T-helper 1 cell treated with Interleukin-12 subunit alpha and Interleukin-12 subunit beta and Interleukin-4 antibody, amounts not matched to agents 30 ng/mL and 1 ng/mL, for 36 hours (primary cell): Measurements from ENCODE around the gene HYAL2. TPM values are rescaled to one million over a fixed set of nuclear protein-coding genes. Genes with fewer than 3 reads are reported as not detected.
"Not testable (repeated sequence)": the region's sequence is repeated elsewhere in the genome, so short reads cannot be mapped to it uniquely, and the experiment has no call there.

ENCODE experiments used
- intact Hi-C: fragments of 100-400 bp; cut with micrococcal nuclease; formaldehyde crosslinking; loops from one replicate; pipeline ENCODE4 v1.15.1; 2024
- total RNA-seq: library from RNA; stranded (reverse); gene quantifications from 2 replicates; pipeline ENCODE4 v1.2.3, GENCODE V29; 2022

HYAL2 gene
- total RNA-seq, 1 donor from 2014 or later: 7.9 TPM

DNA sequence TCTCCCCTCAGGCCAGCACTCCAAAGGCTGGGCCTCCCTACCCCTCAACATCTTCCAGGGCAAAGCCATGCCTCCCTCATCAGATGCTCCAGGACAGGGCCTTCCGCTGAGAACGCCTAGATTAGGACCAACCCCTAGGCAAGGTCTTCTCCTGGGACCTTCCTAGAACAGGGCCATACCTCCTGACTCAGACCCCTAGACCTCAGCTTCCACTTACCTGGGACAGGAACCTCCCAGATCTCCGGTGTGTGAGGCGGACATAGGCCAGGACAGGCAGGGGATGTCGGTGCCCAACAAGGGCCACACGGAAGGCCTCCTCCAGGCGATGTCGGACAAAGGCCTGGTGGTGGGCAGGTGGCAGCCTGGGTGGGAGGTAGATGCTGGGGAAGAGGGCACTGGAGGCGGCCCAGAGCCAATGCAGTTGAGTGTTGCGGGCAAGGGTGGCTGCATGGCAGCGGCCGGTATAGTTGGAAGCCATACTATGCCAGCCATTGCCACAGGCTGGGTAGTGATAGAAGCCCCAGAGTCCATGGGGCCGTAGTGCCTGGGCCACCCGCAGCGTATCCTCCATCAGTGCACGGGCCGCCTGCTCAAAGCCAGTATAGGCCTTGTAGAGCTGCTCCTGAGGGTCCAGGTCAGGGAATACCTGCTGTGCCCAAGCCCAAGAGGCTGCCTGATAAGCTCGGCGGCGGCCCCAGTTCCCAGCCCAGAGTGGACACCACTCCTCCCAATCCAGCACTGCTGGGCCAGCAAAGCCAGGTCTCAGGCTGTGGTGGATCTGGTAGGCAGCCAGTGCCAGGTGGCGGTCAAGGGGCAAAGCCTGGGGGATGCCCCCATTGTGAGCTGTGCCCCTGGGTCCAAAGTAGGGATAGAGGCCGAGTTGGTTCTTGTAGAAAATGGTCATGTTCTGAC lies 27.8 kb downstream of the HYAL2 start:
- intact Hi-C loops: loop anchor here (5.0 to 10.0 kb wide), 5 partner anchors 437 to 1377 kb away; partner anchors contain the start of genes ARIH2, DAG1, IMPDH2 and NDUFAF3

DNA sequence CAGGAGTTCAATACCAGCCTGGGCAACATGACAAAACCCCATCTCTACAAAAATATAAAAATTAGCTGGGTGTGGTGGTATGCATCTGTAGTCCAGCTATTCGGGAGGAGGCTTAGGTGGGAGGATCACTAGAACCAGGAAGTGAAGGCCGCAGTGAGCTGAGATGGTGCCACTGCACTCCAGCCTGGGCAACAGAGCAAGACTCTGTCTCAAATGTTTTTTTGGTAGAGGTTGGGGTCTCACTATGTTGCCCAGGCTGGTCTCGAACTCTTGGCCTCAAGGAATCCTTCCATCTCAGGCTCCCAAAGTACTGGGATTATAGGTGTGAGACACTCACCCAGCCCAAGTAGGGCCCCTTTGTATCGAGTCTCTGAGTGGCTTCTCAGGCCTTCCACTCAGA lies 28.5 kb downstream of the HYAL2 start:
- intact Hi-C loops: loop anchor here (10.0 kb wide), 2 partner anchors 819 to 1269 kb away; partner anchors contain the start of genes DAG1, IMPDH2 and NDUFAF3

DNA sequence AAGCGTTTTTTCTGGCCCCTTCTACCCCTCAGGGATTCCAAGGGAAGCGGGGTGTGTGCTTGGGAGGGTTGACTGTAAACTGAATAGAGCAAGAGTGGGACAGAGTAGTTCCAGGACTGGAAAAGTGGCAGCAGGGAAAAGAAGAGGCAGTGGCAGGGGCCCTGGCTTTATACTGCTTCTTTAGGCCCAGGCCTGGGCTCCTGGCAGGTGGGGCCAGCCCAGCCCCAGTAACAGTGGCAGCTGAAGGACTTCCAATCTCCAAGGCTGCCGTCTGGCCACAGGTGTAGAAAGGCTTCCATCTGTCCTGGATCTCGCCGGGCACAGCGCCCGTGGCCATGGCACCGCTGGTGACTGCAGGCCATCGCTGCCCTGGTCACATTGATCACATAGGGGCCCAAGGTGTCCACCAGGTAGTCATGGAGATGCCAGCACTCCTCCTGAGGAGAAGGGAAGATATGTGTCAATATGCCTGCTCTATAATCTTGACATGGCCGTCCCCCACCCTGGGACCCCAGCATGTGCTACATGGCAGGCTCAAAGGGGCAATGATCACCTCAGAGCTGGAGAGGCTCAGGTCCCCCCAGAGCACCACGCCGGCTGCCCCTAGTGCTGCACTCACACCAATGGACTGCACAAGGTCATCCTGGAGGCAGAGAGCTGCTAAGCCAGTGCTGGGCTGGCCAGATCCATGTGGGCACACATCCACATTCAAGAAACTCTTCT lies 29.3 kb downstream of the HYAL2 start:
- intact Hi-C loops: loop anchor here (10.0 kb wide), 2 partner anchors 818 to 1268 kb away; partner anchors contain the start of genes DAG1, IMPDH2 and NDUFAF3

DNA sequence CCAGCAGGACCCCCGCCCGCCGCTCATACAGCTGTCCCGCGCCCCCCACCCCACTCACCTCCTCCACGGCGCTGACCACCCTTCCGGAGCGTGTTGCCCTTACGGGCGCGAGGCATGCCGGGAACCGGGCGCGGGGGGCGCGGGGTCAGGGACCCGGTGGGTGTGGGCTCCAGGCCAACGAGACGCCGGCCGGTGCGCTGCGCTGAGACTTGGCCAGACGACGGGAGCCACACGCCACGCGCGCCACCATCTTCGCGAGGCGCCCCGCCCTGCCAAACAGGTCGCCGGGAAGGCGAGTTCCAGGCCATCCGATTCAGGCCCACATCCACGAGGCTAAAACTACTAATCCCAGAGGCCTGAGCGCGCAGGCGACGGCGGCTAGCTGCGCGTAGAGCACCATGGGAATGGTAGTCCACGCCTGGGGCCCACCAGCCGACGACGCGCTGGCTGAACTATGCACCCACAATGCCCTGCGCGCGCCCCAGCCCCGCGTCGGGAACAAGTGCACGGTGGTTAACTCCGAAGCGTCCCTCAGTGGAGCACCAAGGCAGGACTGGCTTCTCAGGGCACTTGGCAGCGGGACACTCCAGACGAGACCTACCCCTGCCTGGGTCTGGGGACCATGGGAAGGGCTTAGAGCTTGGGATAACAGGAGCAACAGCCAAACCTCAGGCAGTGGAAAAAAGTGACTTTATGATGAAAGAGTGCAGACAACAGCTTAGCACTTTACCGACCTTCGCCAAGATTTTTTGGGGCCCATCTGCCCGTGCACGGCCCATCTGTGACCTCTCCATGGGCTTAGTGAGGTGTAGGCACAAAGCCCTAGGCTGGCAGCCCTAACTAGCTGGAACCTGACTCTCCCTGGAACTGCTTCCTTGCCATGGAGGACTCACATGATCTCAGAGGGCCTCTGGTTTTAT lies 30.1 kb downstream of the HYAL2 start, which contains the start of gene IFRD2:
Gene IFRD2, minus strand, starts transcription at position 271 of the 920 bp plus-strand sequence. Its CDS starts 155 bp downstream, at position 116.
- intact Hi-C loops: loop anchor here (1.0 to 10.0 kb wide), 12 partner anchors 8 to 1268 kb away; partner anchors contain the start of genes DAG1, IMPDH2, NDUFAF3 and TMEM115

DNA sequence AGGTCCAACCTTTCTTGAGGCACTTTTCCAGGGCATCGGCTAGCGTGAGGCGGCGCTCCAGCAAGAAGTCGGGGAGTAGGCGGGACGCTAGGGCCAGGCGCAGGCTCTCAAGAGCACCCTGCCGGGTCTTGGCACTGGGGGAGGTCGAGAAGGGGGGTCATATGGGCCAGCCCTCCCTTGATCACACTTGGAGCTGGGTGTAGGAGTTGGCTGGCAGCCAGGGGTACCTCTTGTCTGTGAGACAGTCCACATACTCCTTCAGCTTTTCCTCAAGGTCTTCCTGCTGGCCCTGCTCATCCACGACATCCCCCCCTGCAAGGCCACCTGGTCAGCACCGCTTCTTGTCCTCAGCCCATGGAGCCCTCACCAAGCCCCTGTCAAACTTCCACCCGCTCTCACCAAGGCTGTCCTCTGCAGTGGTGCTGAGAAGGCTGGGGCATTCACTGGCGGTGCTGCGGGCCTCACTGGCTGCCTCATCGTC lies 32.3 kb downstream of the HYAL2 start:
- intact Hi-C loops: loop anchor here (10.0 kb wide), 2 partner anchors 815 to 1265 kb away; partner anchors contain the start of genes DAG1, IMPDH2 and NDUFAF3

DNA sequence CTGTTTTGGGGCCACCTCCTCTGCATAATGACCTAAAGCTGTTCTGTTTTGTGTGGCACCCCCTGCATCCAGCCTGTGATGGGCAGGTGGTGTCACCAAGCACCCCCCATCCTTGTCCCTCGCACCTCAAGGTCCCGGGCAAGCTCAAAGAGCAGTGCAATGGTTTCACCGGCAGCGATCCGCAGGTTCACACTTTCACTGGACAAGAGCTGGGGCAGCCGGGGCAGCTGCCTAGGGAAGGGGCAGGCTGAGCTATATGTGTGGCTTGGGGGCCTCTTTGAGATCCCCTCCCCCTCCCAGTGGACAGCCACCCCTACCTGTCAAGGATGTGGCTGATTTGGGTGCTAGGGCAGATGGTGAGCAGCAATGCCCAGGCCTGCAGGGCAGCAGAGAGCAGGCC lies 33.4 kb downstream of the HYAL2 start:
- intact Hi-C loops: no loop called here

DNA sequence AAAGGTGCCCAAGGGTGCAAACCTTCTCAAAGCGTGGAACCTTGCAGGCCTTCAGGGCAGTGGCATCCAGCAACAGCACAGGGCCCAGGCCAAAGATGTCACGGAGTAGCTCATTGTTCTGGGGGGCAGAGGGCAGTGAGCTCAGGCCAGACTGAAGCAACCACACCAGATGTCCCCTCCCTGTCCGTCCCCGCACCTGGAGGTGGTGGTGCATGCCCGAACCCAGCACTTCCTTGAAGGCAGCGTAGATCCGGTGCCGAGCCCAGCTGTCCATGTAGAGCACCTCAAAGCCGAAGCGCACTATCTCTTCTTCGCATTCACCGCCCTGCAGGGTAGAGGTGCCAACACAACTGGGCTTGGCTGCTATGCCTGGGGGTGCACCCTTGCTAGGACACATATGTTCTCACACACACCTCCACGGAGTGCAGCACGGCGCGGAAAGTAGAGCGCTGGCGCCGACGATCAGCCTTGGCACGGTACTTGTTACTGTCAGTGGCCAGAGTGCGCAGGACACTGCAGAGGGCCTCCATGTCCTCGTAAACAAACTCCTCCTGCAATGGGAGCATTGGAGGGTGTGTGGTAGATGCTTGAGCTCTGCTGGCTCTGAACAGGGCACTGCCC lies 34.0 kb downstream of the HYAL2 start:
- intact Hi-C loops: no loop called here

DNA sequence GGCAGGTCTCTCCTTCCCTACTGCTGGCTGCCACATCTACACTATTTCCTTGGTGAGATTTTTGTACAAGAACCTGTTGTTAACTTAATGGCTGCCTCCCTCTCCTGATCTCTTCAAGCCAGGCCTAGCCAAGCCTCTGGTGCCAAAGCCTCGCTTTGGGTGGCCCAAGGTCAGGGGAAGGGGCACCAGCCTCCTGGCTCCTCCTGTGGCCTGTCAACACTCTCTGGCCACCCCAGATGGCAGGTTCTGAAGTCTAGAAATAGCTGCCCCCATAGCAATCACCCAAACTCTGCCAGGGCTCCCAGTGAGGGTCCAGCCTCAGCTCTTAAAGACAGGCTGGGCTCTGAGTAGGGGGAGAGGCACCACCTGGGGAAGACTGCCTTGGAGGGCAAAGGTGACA lies 35.3 kb downstream of the HYAL2 start:
- intact Hi-C loops: no loop called here

DNA sequence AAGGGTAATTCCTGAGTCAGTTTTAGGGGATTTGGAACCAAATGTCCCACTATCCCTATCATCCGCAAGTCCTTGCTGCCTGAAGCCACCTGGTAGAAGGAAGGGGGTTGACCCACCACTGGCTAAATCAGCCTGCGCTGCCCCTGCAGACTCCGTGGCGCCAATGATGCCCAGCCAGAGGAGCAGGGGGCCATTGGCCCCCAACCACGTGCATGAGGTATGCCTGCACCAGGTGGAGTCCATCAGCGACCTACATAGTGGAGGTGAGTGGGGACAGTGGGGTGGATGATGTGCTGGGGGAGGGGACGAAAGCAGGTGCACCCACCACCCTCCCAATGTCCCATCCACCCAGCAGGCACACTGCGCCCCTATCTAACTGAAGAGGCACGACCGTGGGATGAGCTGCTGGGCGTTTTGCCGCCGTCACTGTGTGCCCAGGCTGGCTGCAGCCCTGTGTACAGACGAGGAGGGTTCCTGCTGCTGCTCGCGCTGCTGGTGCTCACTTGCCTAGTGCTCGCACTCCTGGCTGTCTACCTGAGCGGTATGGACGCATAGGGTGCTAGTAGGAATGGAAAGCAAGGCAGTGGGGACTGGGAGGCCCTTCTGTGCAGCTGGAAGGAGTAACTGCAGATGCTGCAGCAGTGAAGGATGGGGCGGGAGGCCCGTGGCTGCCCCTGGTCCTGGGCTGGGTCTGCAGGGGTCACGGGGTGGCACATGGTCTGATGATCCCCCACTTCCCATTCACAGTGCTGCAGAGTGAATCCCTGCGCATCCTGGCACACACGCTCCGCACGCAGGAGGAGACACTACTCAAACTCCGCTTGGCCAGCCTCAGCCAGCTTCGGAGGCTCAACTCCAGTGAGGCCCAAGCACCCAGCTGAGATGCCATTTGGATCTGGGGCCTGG lies 36.0 kb downstream of the HYAL2 start:
- intact Hi-C loops: no loop called here

DNA sequence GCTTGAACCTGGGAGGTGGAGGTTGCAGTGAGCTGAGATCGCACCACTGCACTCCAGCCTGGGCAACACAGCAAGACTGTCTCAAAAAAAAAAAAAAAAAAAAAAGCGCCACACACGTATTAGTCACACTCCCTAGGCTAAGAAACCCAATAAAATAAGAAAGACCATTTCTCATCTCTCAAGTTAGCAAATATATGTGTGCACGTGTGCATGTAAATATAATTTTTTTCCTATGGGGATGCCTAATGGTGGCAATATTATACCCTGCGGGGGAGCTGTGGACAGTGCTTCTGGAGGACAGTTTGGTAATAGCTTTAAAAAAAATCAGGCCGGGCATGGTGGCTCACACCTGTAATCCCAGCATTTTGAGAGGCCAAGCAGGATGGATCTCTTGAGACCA lies 38.4 kb downstream of the HYAL2 start:
- intact Hi-C loops: not testable (repeated sequence)

DNA sequence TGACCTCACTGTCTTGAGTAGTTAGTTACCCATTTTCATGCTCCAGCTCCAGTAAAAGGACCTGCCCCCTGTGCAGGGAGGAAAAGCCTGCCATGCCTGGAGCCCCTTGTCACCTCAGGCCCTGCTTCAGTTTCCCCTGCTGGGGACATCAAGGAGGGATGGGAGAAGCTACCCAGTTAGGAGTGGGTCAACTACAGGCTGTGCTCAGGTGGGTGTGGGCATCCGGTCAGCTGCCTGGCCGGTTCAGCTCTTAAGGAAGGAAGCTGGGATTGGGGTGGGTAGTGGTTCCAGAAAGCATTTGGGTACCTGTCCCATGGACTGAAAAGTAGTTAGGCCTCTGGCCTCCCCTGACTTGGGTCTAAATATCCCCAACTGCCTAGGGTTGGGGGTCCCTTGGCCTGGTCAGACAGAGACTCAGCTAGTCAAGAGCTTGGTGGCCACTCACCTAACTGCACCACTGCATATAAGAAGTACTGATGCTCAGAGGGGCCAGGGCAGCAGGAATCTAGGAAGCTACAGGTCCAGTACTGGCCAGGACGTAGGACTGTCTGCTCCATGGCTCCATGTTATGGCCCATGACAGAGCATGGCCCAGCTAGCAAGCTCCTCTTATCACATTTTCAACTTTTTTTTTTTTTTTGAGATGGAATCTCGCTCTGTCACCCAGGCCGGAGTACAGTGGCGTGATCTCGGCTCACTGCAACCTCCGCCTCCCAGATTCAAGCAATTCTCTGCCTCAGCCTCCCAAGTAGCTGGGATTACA lies 43.1 kb downstream of the HYAL2 start:
- intact Hi-C loops: no loop called here

DNA sequence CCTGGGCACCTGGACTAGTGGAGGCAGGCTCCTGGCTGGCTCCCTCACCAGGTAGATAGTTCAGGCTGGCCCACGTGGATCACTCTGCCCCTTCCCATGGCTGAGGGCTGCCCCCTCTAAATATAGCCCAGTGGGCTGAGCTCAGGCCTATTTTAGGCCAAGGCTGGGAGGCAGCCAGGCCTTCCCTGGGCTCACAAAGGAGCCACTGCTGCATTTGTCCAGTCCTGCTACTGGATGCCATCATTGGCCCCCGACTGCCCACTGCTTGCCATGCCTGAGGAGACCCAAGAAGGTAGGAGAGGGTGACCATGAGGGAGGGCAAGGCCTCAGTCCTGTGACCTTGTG lies 43.7 kb downstream of the HYAL2 start, which contains the start of gene LSMEM2:
Gene LSMEM2, plus strand, starts transcription at position 208 of the 345 bp plus-strand sequence. Its CDS starts 27 bp downstream, at position 235.
- intact Hi-C loops: no loop called here

DNA sequence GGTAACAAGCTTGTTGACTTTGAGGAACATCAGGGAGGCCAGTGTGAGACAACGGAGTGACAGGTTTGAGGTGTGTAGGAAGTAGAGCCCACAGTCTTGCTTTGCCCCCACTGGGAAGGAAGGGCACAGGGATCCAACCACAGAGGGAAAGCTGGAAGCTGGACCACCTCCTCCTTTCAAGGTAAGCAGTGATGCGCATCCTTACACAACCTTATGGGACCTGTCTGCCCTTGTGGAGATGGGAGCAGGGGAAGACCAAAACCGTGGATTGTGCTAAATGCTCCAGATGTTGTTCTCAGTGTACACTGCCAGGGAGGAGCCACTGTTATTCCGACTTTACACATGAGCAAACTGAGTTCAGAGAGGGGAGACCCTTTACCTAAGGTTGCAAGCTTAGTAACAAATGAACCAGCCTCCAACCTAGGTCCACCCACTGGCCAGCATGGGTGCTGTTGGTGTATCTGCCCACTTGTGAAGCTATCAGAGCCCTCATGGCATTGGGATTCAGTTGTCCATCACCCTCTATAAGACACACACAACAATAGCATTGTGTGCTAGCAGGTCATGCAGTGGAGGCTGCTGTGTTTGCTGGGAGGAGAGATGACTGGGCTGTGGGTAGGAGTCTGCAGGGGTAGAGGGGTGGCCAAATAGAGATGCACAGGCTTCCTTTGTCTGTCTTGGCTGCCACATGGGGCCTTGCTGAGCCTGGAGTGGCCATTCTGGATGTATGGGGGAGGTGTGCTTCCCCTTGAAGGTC lies 44.2 kb downstream of the HYAL2 start:
- intact Hi-C loops: no loop called here

DNA sequence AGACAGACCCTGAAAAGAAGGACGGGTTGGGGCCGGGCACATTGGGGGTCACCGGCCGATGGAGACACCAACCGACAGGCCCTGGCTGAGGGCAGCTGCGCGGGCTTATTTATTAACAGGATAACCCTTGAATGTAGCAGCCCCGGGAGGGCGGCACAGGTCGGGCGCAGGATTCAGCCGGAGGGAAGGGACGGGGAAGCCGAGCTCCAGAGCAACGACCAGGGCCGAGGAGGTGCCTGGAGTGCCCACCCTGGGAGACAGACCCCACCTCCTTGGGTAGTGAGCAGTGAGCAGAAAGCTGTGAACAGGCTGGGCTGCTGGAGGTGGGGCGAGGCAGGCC lies 45.8 kb downstream of the HYAL2 start:
- intact Hi-C loops: no loop called here

DNA sequence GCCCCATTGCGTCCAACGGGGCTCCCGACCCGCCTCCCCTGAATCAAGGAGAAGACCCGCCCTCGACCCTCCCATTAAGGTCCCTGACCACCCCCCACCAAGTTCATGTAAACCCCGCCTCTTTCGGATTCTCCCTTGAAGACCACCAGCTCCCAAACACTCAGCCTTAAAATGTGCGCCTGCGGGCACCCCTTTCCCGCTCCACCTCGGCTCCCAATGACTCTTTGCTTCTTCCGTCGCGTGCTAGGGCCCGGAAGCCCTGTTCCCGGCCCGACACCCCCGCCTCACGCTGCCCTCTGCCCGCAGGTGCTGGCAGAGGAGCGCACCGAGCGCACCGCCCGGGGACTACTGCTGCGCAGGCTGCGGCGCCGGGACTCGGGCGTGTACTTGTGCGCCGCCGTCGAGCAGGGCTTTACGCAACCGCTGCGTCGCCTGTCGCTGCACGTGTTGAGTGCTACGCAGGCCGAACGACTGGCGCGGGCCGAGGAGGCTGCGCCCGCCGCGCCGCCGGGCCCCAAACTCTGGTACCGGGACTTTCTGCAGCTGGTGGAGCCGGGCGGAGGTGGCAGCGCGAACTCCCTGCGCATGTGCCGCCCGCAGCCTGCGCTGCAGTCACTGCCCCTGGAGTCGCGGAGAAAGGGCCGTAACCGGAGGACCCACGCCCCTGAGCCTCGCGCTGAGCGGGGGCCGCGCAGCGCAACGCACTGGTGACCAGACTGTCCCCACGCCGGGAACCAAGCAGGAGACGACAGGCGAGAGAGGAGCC lies 46.4 kb downstream of the HYAL2 start:
- intact Hi-C loops: no loop called here

DNA sequence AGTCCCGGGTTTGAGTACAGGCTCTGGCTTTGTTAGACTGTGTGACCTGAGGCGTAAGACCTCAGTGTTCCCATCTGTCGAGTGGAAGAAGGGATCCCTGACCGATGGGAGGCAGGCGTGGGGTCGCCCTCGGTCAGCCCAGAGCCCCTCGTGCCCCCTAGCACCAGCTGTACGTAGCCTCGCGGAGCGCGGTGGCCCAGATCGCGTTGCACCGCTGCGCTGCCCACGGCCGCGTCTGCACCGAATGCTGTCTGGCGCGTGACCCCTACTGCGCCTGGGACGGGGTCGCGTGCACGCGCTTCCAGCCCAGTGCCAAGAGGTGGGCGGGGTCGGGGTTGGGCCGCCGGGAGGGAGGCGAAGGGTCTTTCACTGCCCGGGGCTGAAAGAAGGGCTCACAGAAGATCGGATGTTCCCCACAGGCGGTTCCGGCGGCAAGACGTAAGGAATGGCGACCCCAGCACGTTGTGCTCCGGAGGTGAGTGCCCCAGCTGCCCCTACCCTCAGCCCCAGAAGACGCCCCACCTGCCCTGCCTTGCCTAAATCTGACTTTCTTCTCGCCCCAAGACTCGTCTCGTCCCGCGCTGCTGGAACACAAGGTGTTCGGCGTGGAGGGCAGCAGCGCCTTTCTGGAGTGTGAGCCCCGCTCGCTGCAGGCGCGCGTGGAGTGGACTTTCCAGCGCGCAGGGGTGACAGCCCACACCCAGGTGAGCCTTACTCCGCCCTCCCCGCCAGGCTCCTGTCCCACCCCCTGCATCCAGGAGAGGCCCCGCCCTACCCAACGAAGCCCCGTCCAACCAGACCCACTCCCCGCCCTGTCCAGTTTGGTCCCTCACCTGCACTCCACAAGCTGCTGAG lies 47.2 kb downstream of the HYAL2 start:
- intact Hi-C loops: no loop called here
